Measurements from ENCODE around the gene MKLN1. TPM values are rescaled to one million over a fixed set of nuclear protein-coding genes. Genes with fewer than 3 reads are reported as not detected.
A peak's percentile ranks its signal among the peaks of the same experiment; 100 is the strongest.

MKLN1 gene
- total and polyA plus RNA-seq, 5 experiments from 2014 or later = 17.0 to 66.1 (median 20.2) TPM

DNA sequence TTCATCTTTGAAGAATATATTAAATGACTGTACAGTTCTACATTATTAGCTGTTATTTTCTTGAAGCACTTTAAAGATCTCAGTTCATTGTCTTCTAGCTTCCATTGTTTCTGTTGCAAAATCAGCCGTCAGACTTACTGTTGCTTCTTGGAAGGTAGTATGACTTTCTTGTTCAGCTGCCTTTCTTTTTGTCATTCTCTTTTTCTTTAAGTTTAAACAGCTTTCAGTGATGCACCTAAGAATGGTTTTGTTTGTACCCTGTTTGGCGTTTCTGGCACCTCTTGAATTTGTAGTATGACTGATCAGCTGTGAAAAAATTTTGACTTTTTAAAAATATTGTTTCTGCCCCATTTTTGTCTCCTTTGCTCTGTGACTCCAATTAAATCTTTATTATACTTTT is 9.3 kb downstream of the MKLN1 start:
- peaks cover 7 to 28% (median 17%) of the 10 kb centered on the region in 9 donors for H3K9me3 Mint-ChIP-seq
- peak overlapping the region in 1 of 10 donors; percentile 8 for H3K27ac Mint-ChIP-seq
- H3K4me3 Mint-ChIP-seq = peak overlapping the region in 1 of 10 donors; percentile 15
- POLR2A ChIA-PET = interaction anchor here (1.8 kb wide), 1 partner anchor 9 kb away, joined by 5 read pairs; the partner anchor contains the start of gene MKLN1
- no peak for ATAC-seq
- H3K27me3 Mint-ChIP-seq = no peaks in the 10 kb centered on the region
- H3K4me1 Mint-ChIP-seq = peaks cover 15 to 55% (median 49%) of the 10 kb centered on the region in 4 donors
- peaks cover 21 to 28% (median 22%) of the 10 kb centered on the region in 3 donors for H3K36me3 Mint-ChIP-seq
- DNase-seq = peak in 1 of 10 donors; percentile 9

DNA sequence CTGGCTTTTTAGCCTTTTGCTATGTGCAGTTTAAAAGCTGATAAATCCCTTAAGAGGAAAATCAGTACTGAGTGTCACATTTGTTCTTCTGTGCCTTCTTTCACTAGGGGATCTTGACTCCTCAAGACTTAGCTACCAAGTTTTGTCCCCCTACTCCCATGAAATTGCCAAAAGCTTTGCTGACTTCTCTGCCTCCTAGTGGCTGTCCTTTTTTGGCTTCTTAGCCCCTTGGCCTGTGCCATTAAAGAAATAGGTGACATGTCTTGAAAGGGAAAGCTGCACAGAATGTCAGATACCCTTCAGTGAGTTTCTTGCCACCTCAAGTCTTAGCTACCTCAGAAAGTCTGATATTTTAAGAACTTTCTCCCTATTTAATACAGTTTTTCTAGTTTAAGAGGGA is 10.5 kb downstream of the MKLN1 start:
- Mint-ChIP-seq H3K4me3 (peak overlapping the region in 2 of 10 donors; percentile 10 to 34), H3K9me3 (peaks cover 7 to 28% (median 17%) of the 10 kb centered on the region in 9 donors), H3K27me3 (no peaks in the 10 kb centered on the region), H3K36me3 (peaks cover 21 to 28% (median 25%) of the 10 kb centered on the region in 3 donors), H3K4me1 (peaks cover 19 to 64% (median 57%) of the 10 kb centered on the region in 4 donors), H3K27ac (no peak overlapping the region)
- POLR2A ChIA-PET = interaction anchor here (0.6 to 1.1 kb wide), 2 partner anchors 10 to 72 kb away, joined by 4 to 5 read pairs; partner anchors contain the start of gene MKLN1
- DNase-seq (no peak), ATAC-seq (peak in 1 of 2 donors; percentile 30)

GRCh38 chr7:131338691-131339390 is 11.2 kb downstream of the MKLN1 start:
- POLR2A ChIA-PET = interaction anchor here (1.1 kb wide), 1 partner anchor 11 kb away, joined by 5 read pairs; the partner anchor contains the start of gene MKLN1
- H3K9me3 Mint-ChIP-seq = peaks cover 7 to 28% (median 17%) of the 10 kb centered on the region in 9 donors
- DNase-seq (no peak), ATAC-seq (no peak)
- peaks cover 19 to 65% (median 54%) of the 10 kb centered on the region in 4 donors for H3K4me1 Mint-ChIP-seq
- H3K36me3 Mint-ChIP-seq = peaks cover 18 to 27% (median 21%) of the 10 kb centered on the region in 3 donors
- peak overlapping the region in 3 of 10 donors; percentile 6 to 49 (median 26) for H3K4me3 Mint-ChIP-seq
- H3K27ac Mint-ChIP-seq = no peak overlapping the region
- H3K27me3 Mint-ChIP-seq = no peaks in the 10 kb centered on the region

GRCh38 chr7:131341690-131342089 is 14.0 kb downstream of the MKLN1 start:
- H3K4me3 Mint-ChIP-seq = peak overlapping the region in 1 of 10 donors; percentile 5
- POLR2A ChIA-PET = interaction anchor here (0.5 kb wide), 1 partner anchor 263 kb away, joined by 5 read pairs; no protein-coding TSS in a partner anchor
- ATAC-seq (no peak), DNase-seq (no peak)
- H3K36me3 Mint-ChIP-seq = peaks cover 11 to 16% (median 15%) of the 10 kb centered on the region in 3 donors
- peaks cover 16 to 69% (median 52%) of the 10 kb centered on the region in 4 donors for H3K4me1 Mint-ChIP-seq
- no peak overlapping the region for H3K27ac Mint-ChIP-seq
- H3K9me3 Mint-ChIP-seq = peaks cover under 1 to 15% (median 6%) of the 10 kb centered on the region in 9 donors
- no peaks in the 10 kb centered on the region for H3K27me3 Mint-ChIP-seq

DNA sequence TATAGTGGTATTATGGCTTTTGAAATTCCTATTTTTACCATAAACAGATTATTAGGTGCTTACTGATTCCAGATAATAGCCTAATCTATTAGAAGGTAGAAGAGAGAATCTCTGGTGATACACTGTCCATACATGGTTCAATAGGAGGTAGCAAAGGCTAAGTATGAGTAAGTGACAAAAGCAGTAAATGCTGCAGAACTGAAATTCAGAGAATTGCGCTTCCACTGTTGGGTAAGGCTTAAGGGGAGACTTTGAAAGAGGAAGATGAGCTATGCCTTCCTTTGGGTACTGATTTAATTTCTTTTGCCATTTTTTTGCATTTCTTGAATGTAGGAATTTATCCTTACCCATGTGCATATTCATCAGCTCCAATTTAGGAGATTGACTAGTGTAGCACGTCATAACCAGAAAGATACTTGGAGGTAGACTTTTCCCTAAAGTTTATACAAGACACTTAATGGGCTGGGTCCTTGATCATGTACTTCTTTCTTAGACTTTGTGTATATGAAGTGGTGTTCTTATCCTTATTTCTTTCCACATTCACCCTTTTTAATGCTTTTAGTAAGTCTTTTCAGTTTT is 15.3 kb downstream of the MKLN1 start:
- no peak for ATAC-seq
- no peak for DNase-seq
- Mint-ChIP-seq H3K27me3 (no peaks in the 10 kb centered on the region), H3K9me3 (peaks cover 0 to 4% (median 0%) of the 10 kb centered on the region in 9 donors), H3K27ac (no peak overlapping the region), H3K4me1 (peaks cover 24 to 81% (median 63%) of the 10 kb centered on the region in 4 donors), H3K36me3 (peaks cover 4 to 15% (median 11%) of the 10 kb centered on the region in 3 donors), H3K4me3 (no peak overlapping the region)
- POLR2A ChIA-PET = no interaction called here

DNA sequence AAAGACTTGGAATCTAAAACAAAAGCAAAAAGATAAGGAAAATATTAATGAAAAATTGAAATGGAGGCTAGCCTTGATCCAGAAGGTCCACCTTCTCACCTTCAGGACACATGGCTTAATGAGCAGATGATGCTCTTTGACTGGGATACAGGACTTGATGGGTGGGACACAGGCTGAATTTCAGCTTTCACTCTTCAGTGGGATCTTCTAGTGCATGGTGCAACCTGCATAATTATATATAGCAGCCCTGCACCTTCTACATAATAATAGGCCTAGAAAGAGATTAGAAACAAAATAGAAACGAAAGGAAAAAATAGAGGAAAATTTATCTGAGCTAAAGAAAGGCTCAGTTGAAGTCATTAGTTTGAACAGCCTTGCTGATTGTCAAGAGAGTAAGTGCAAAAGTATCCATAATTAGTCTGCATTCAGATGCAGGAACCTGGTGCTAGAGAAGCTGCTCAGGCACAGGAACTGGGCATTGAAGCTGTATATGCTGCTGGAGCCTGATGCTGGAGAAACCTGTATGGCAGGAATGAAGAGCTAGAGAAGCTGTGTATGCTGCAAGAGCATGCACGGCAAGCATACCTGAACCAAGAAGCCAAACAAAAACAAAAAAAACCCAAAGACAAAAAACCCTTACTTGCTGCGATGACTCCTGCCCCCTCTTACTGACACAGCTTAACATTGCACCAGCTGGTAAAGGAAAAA is 19.4 kb downstream of the MKLN1 start:
- Mint-ChIP-seq H3K27ac (peak overlapping the region in 5 of 10 donors; percentile 36 to 53 (median 47)), H3K4me3 (peak overlapping the region in 4 of 10 donors; percentile 6 to 55 (median 13)), H3K4me1 (peaks cover 13 to 65% (median 46%) of the 10 kb centered on the region in 4 donors), H3K9me3 (peaks cover 0 to 5% (median 0%) of the 10 kb centered on the region in 9 donors), H3K36me3 (peaks cover 5 to 16% (median 6%) of the 10 kb centered on the region in 3 donors), H3K27me3 (no peaks in the 10 kb centered on the region)
- POLR2A ChIA-PET = interaction anchor here (1.1 to 1.2 kb wide), 2 partner anchors 19 to 473 kb away, joined by 3 read pairs; partner anchors contain the start of gene MKLN1
- peak; percentile 25 to 42 for ATAC-seq
- no peak for DNase-seq

GRCh38 chr7:131352032-131352431 is 24.4 kb downstream of the MKLN1 start:
- H3K4me3 Mint-ChIP-seq = no peak overlapping the region
- no peak for ATAC-seq
- POLR2A ChIA-PET = interaction anchor here (0.7 kb wide), 1 partner anchor 164 kb away, joined by 3 read pairs; no protein-coding TSS in a partner anchor
- H3K9me3 Mint-ChIP-seq = peaks cover 0 to 5% (median 0%) of the 10 kb centered on the region in 9 donors
- peaks cover 20 to 65% (median 56%) of the 10 kb centered on the region in 4 donors for H3K4me1 Mint-ChIP-seq
- no peak for DNase-seq
- no peaks in the 10 kb centered on the region for H3K27me3 Mint-ChIP-seq
- H3K27ac Mint-ChIP-seq = no peak overlapping the region
- H3K36me3 Mint-ChIP-seq = peaks cover 4 to 14% (median 5%) of the 10 kb centered on the region in 3 donors

DNA sequence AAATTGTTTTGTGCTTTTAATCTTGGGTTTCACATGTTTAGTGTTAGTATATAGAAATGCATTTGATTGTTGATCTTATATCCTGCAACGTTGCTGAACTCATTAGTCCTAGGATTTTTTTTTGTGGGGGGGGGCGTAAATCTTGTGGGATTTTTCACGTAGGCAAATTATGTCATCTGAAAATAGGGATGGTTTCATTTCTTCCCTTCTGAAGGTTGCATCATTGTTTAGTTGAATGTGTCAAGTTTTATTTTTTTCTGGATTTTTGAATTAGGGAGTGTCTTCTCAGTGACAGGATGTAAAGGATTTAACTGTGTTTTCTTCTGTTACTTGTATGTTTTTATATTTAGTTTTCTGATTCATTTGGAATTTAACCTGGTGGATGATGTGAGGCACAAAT is 26.7 kb downstream of the MKLN1 start:
- Mint-ChIP-seq H3K4me1 (peaks cover 27 to 71% (median 62%) of the 10 kb centered on the region in 4 donors), H3K4me3 (peak overlapping the region in 2 of 10 donors; percentile 24 to 25), H3K36me3 (peaks cover 3 to 11% (median 5%) of the 10 kb centered on the region in 3 donors), H3K27me3 (no peaks in the 10 kb centered on the region), H3K9me3 (peaks cover 0 to 5% (median 0%) of the 10 kb centered on the region in 9 donors), H3K27ac (no peak overlapping the region)
- POLR2A ChIA-PET = no interaction called here
- ATAC-seq (no peak), DNase-seq (no peak)

DNA sequence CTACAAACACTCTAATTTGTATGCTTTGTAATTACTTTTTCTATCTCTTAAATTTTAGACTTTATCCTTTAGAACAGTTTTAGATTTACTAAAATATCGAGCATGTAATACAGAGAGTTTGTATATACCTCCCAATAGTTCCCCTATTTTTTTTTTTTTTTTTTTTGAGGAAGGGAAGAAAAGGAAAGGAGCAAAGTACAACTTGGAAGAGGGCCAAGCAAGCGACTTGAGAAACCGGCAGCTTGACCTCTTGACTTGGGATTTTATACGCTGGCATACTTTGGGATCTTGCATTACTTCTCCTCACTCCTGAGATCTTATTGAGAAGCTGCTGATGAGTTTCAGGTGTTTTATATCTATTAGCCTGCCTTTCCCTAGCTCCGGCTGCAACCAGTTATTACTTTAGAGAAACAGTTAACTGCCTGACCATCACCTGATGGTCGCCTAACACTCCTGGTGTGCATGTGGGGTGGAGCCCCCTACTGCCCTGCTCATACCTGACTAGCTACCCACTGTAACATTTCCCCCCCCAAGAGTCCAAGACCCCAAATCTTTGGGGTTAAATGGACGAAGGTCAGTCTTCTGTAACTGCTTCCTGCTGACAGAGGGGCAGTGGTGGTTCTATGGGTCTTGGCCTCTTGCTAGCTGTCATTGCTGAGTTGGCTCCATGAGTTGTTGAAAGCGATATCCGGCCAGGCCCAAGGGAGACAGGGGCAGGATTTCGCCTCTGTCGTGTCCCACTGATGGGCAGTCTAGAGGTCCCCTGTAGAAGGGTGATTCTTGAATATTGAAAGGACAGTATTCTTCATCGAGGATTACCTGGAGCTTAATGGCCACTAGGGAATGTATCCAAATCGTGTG is 28.5 kb downstream of the MKLN1 start:
- Mint-ChIP-seq H3K27me3 (no peaks in the 10 kb centered on the region), H3K4me3 (peak overlapping the region in 2 of 10 donors; percentile 40 to 55), H3K27ac (no peak overlapping the region), H3K4me1 (peaks cover 33 to 81% (median 74%) of the 10 kb centered on the region in 4 donors), H3K9me3 (no peaks in the 10 kb centered on the region), H3K36me3 (peaks cover 0 to 3% (median 0%) of the 10 kb centered on the region in 3 donors)
- ATAC-seq (no peak), DNase-seq (no peak)
- POLR2A ChIA-PET = interaction anchor here (1.1 kb wide), 1 partner anchor 28 kb away, joined by 3 read pairs; the partner anchor contains the start of gene MKLN1

DNA sequence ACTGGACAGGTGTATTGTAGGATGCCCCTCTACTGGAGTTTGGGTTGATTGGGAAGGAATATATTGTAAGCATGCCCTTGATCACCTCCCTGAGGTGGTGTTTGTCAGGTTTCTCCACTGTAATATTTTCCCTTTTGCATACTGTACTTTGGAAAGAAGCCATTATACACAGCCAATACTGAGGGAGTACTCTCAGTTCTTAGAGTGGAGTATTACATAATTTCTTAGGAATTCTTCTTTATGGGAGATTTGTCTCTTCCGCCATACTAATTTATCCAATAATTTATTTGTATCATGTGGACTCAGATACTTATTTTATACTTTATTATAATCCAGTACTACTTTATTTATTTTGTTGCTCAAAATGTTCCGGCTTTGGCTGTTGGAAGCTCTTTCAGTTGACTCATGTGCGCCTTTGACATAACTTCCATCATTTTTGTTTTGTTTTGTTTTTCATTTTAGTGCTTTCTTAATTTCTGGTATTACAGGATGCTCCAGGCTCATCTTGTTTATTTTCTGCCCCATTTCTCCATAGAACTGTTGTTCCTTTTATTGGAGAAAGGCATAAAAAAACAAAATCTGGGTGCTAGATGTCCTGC is 29.7 kb downstream of the MKLN1 start:
- peak overlapping the region in 2 of 10 donors; percentile 41 to 56 for H3K27ac Mint-ChIP-seq
- peaks cover 0 to 2% (median 0%) of the 10 kb centered on the region in 3 donors for H3K36me3 Mint-ChIP-seq
- peak overlapping the region in 4 of 10 donors; percentile 12 to 47 (median 26) for H3K4me3 Mint-ChIP-seq
- peaks cover 37 to 87% (median 78%) of the 10 kb centered on the region in 4 donors for H3K4me1 Mint-ChIP-seq
- ATAC-seq = no peak
- H3K9me3 Mint-ChIP-seq = no peaks in the 10 kb centered on the region
- no peak for DNase-seq
- no peaks in the 10 kb centered on the region for H3K27me3 Mint-ChIP-seq
- POLR2A ChIA-PET = no interaction called here

DNA sequence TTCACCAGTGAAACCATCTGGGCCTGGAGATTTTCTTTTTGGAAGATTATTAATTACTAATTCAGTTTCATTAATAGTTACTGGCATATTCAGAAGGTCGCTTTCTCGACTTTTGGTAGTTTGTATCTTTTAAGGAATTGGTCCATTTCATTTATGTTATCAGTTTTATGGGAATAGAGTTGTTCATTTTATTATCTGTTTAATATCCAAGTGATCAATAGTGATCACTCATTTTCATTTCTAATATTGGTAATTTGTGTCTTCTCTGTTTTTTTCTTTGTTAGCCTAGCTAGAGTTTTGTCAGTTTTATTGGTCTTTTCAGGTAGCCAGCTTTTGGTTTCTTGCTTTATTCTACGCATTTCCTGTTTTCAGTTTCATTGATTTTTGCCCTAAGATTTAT is 31.0 kb downstream of the MKLN1 start:
- H3K4me3 Mint-ChIP-seq = peak overlapping the region in 7 of 10 donors; percentile 8 to 72 (median 47)
- ATAC-seq = no peak
- POLR2A ChIA-PET = no interaction called here
- peaks cover 30 to 88% (median 77%) of the 10 kb centered on the region in 4 donors for H3K4me1 Mint-ChIP-seq
- no peaks in the 10 kb centered on the region for H3K9me3 Mint-ChIP-seq
- no peak for DNase-seq
- H3K27ac Mint-ChIP-seq = peak overlapping the region in 1 of 10 donors; percentile 13
- H3K36me3 Mint-ChIP-seq = peaks cover 0 to 2% (median 0%) of the 10 kb centered on the region in 3 donors
- no peaks in the 10 kb centered on the region for H3K27me3 Mint-ChIP-seq

Measured in naive thymus-derived CD8-positive, alpha-beta T cell (primary cell).